Memory B cell (primary cell): ENCODE results near the gene CYLD.

Experiments used
- ATAC-seq: fragments of 150-1000 bp; cut with Tn5 transposase; 2 replicates; pipeline ENCODE4 v1.10.0; 2021; ENCODE audit warnings: low read depth, mild to moderate bottlenecking, moderate library complexity
- DNase-seq, 2 donors: peaks; one replicate each; pipeline ENCODE4 v3.0.0; 2022; ENCODE audit warnings: low spot score in 2 of 2
- H3K27ac Mint-ChIP-seq: one replicate; pipeline ENCODE4 v1.8.0; 2022; ENCODE audit warnings: mild to moderate bottlenecking, moderate library complexity, mixed read lengths
- H3K27me3 Mint-ChIP-seq: one replicate; pipeline ENCODE4 v1.8.0; 2022; ENCODE audit warnings: mixed read lengths
- H3K36me3 Mint-ChIP-seq: one replicate; pipeline ENCODE4 v1.8.0; 2022; ENCODE audit warnings: mild to moderate bottlenecking, mixed read lengths
- H3K4me1 Mint-ChIP-seq: one replicate; pipeline ENCODE4 v1.8.0; 2022; ENCODE audit warnings: mixed read lengths
- H3K4me3 Mint-ChIP-seq: one replicate; pipeline ENCODE4 v1.8.0; 2022; ENCODE audit warnings: mild to moderate bottlenecking, moderate library complexity, mixed read lengths
- H3K9me3 Mint-ChIP-seq: one replicate; pipeline ENCODE4 v1.8.0; 2022; ENCODE audit warnings: mixed read lengths

CYLD gene

GRCh38 chr16:50818380-50818779 is 76.5 kb downstream of the CYLD start:
- DNase-seq (no peak), ATAC-seq (no peak)
- no peaks in the 10 kb centered on the region for H3K36me3 Mint-ChIP-seq
- no peaks in the 10 kb centered on the region for H3K9me3 Mint-ChIP-seq
- no peak overlapping the region for H3K4me3 Mint-ChIP-seq
- no peak overlapping the region for H3K27ac Mint-ChIP-seq
- H3K4me1 Mint-ChIP-seq: no peaks in the 10 kb centered on the region
- peaks cover 6% of the 10 kb centered on the region for H3K27me3 Mint-ChIP-seq

DNA sequence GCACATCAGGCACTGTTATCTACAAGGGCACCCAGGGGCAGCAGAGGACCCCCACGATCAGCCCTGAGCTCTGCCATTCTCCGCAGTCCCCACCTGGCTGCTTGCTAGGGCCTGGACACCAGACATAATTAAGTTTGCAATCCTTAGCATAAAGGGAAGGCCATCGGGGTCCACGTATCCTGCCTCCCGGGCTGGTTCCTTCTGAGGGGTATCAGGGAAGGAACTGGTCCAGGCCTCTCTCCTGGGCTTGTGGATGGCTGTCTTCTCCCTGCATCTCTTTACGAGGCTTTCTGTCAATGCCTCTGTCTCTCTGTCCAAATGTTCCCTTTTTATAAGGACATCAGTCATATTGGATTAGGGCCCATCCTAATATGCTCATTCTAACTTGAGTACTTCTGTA is 77.8 kb downstream of the CYLD start:
- Mint-ChIP-seq H3K4me3 (no peak overlapping the region), H3K4me1 (no peaks in the 10 kb centered on the region), H3K36me3 (no peaks in the 10 kb centered on the region), H3K9me3 (no peaks in the 10 kb centered on the region), H3K27ac (no peak overlapping the region), H3K27me3 (peaks cover 6% of the 10 kb centered on the region)
- ATAC-seq: no peak
- DNase-seq: no peak

- DNase-seq: no peak
- Mint-ChIP-seq H3K4me1 (no peaks in the 10 kb centered on the region), H3K4me3 (no peak overlapping the region), H3K36me3 (no peaks in the 10 kb centered on the region), H3K9me3 (no peaks in the 10 kb centered on the region), H3K27me3 (peaks cover 6% of the 10 kb centered on the region), H3K27ac (no peak overlapping the region)
- ATAC-seq: no peak
These were observed 78.3 kb downstream of the CYLD start for GRCh38 chr16:50820225-50820624.

GRCh38 chr16:50821586-50821985 is 79.7 kb downstream of the CYLD start:
- Mint-ChIP-seq H3K9me3 (no peaks in the 10 kb centered on the region), H3K27ac (no peak overlapping the region), H3K27me3 (peaks cover 3% of the 10 kb centered on the region), H3K4me3 (no peak overlapping the region), H3K4me1 (no peaks in the 10 kb centered on the region), H3K36me3 (no peaks in the 10 kb centered on the region)
- ATAC-seq (no peak), DNase-seq (no peak)

- no peaks in the 10 kb centered on the region for H3K4me1 Mint-ChIP-seq
- no peak for ATAC-seq
- no peak for DNase-seq
- H3K27me3 Mint-ChIP-seq: no peaks in the 10 kb centered on the region
- H3K4me3 Mint-ChIP-seq: no peak overlapping the region
- no peak overlapping the region for H3K27ac Mint-ChIP-seq
- H3K9me3 Mint-ChIP-seq: no peaks in the 10 kb centered on the region
- H3K36me3 Mint-ChIP-seq: no peaks in the 10 kb centered on the region
These were observed 80.8 kb downstream of the CYLD start for GRCh38 chr16:50822671-50823070.

DNA sequence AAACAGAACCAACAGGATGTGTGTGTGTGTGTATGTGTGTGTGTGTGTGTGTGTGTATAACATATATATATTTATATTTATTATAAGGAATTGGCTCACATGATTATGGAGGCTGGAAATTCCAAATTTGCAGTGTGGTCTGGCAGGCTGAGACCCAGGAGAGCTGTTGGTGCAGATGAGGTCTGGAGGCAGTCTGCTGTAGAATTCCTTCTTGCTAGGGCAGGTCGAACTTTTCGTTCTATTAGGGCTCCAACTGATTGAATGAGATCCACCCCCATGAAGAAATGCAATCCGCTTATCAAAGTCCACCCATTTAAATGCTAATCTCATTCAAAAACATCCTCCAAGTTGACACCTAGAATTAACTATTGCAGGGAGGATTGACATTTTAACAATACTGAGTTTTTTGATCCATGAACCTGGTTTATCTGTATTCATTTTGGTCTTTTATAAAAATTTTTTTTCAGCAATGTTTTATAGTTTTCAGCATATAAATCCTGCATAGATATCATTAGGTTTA is 85.0 kb downstream of the CYLD start:
- DNase-seq (no peak), ATAC-seq (no peak)
- peaks cover 2% of the 10 kb centered on the region for H3K27me3 Mint-ChIP-seq
- H3K27ac Mint-ChIP-seq: no peak overlapping the region
- no peak overlapping the region for H3K4me3 Mint-ChIP-seq
- H3K9me3 Mint-ChIP-seq: peaks cover 2% of the 10 kb centered on the region
- H3K4me1 Mint-ChIP-seq: no peaks in the 10 kb centered on the region
- peaks cover 2% of the 10 kb centered on the region for H3K36me3 Mint-ChIP-seq

- Mint-ChIP-seq H3K9me3 (peaks cover 4% of the 10 kb centered on the region), H3K36me3 (peaks cover 2% of the 10 kb centered on the region), H3K4me1 (no peaks in the 10 kb centered on the region), H3K27me3 (peaks cover 2% of the 10 kb centered on the region), H3K4me3 (no peak overlapping the region), H3K27ac (no peak overlapping the region)
- ATAC-seq (no peak), DNase-seq (no peak)
These were observed 86.3 kb downstream of the CYLD start for GRCh38 chr16:50828164-50828702.

DNA sequence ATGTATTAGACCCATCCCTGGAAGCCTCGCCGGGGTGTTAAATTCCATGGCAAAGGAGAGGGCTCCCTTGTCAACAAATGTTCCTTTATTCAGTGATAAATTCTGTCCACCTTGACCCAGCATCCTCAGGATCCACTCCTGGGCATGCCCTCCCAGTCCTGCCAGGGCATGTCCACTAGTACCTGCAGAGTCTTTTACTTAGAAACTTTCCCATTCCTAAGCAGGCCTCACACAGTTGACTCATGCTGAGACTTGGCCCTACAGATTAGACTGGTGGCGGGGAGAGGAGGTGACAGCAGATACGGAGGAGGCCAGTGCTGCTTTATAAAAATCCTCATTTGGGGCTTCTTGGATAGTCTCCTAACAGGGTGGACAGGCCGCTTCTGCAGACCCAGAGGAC is 88.8 kb downstream of the CYLD start:
- Mint-ChIP-seq H3K4me3 (no peak overlapping the region), H3K27me3 (peaks cover 6% of the 10 kb centered on the region), H3K9me3 (peaks cover 5% of the 10 kb centered on the region), H3K4me1 (no peaks in the 10 kb centered on the region), H3K27ac (no peak overlapping the region), H3K36me3 (peaks cover 2% of the 10 kb centered on the region)
- no peak for DNase-seq
- no peak for ATAC-seq

GRCh38 chr16:50831751-50832150 is 89.9 kb downstream of the CYLD start:
- Mint-ChIP-seq H3K27me3 (peaks cover 6% of the 10 kb centered on the region), H3K36me3 (peaks cover 2% of the 10 kb centered on the region), H3K9me3 (peaks cover 5% of the 10 kb centered on the region), H3K4me3 (no peak overlapping the region), H3K27ac (no peak overlapping the region), H3K4me1 (no peaks in the 10 kb centered on the region)
- ATAC-seq: no peak
- no peak for DNase-seq

DNA sequence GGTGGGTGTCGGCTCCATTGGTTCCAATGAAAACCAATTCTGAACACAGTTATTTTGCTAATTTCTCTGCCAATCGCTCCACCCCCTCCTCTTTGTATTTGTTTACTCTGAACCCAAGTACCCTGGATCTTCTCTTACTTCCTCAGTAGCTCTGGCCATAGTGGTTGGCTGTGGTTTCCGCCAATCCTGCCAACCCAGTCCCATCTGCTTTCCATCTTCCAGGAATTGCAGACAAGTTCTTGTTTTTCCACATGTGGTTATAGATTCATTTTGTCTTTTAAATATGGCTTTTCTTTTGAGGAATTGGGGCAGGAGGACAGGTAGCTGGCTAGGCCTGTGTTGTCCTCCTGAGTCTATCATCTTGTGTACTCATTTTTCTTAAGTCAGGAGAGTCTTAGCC is 92.0 kb downstream of the CYLD start:
- Mint-ChIP-seq H3K27me3 (peaks cover 5% of the 10 kb centered on the region), H3K27ac (no peak overlapping the region), H3K4me3 (no peak overlapping the region), H3K9me3 (peaks cover 5% of the 10 kb centered on the region), H3K36me3 (no peaks in the 10 kb centered on the region), H3K4me1 (no peaks in the 10 kb centered on the region)
- ATAC-seq (no peak), DNase-seq (no peak)

DNA sequence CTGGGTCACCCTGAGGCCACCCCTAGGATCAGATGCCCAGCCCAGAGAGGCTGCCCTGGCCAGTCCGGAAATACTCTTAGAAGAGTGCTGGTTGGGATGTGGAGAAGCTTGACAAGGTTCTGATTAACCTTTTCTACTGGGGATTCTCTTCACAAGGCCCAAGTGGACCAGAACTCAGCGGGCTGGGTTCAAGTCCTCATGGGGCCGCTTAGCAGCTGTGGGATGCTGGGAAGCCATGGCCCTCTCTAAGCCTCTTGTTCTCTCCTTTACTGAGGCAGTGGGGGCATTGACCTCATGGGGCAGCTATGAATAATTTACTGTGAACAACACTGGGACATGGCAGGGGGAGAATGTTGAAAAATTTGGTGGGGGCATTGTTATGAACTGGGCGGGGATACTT is 92.8 kb downstream of the CYLD start:
- peaks cover 4% of the 10 kb centered on the region for H3K9me3 Mint-ChIP-seq
- DNase-seq (no peak), ATAC-seq (no peak)
- H3K27ac Mint-ChIP-seq: no peak overlapping the region
- no peaks in the 10 kb centered on the region for H3K36me3 Mint-ChIP-seq
- no peak overlapping the region for H3K4me3 Mint-ChIP-seq
- H3K27me3 Mint-ChIP-seq: peaks cover 7% of the 10 kb centered on the region
- H3K4me1 Mint-ChIP-seq: no peaks in the 10 kb centered on the region

- Mint-ChIP-seq H3K36me3 (no peaks in the 10 kb centered on the region), H3K27me3 (peaks cover 13% of the 10 kb centered on the region), H3K27ac (no peak overlapping the region), H3K9me3 (peaks cover 4% of the 10 kb centered on the region), H3K4me3 (no peak overlapping the region), H3K4me1 (no peaks in the 10 kb centered on the region)
- no peak for ATAC-seq
- DNase-seq: no peak
These were observed 93.6 kb downstream of the CYLD start for GRCh38 chr16:50835358-50836060.

- no peaks in the 10 kb centered on the region for H3K4me1 Mint-ChIP-seq
- H3K27ac Mint-ChIP-seq: no peak overlapping the region
- peaks cover 13% of the 10 kb centered on the region for H3K27me3 Mint-ChIP-seq
- no peak for DNase-seq
- H3K9me3 Mint-ChIP-seq: peaks cover 4% of the 10 kb centered on the region
- ATAC-seq: no peak
- H3K4me3 Mint-ChIP-seq: no peak overlapping the region
- no peaks in the 10 kb centered on the region for H3K36me3 Mint-ChIP-seq
These were observed 94.3 kb downstream of the CYLD start for GRCh38 chr16:50836121-50836621.

- H3K27ac Mint-ChIP-seq: no peak overlapping the region
- no peak for DNase-seq
- peaks cover 4% of the 10 kb centered on the region for H3K9me3 Mint-ChIP-seq
- H3K36me3 Mint-ChIP-seq: no peaks in the 10 kb centered on the region
- peaks cover 4% of the 10 kb centered on the region for H3K4me1 Mint-ChIP-seq
- H3K4me3 Mint-ChIP-seq: no peak overlapping the region
- peaks cover 17% of the 10 kb centered on the region for H3K27me3 Mint-ChIP-seq
- no peak for ATAC-seq
These were observed 95.4 kb downstream of the CYLD start for GRCh38 chr16:50837324-50837723.

- Mint-ChIP-seq H3K9me3 (peaks cover 2% of the 10 kb centered on the region), H3K4me1 (peaks cover 8% of the 10 kb centered on the region), H3K27ac (no peak overlapping the region), H3K36me3 (no peaks in the 10 kb centered on the region), H3K4me3 (no peak overlapping the region), H3K27me3 (peaks cover 21% of the 10 kb centered on the region)
- DNase-seq: no peak
- ATAC-seq: no peak
These were observed 96.3 kb downstream of the CYLD start for GRCh38 chr16:50838165-50838564.
